ENCODE results near the gene PEMT.

Gene PEMT

GRCh38 chr17:17476865-17477467, 114.5 kb downstream of the PEMT start, which contains the start of gene MED9:
Gene MED9, plus strand, starts transcription at chr17:17477000. Its CDS starts 42 bp downstream, at chr17:17477042.
- Histone ChIP-seq H2AFZ (ENCODE audit: low read length) (no peak within 1 kb of the TSS), H3K27ac (ENCODE audit: low read depth, low read length, poor library complexity, severe bottlenecking) (peak within 1 kb of the TSS; percentile 47), H3K4me1 (ENCODE audit: insufficient read depth, low read length, severe bottlenecking) (peaks cover 37% of the 10 kb centered on the region)

GRCh38 chr17:17474341-17474740, 117.2 kb downstream of the PEMT start:
- TF ChIP-seq CTCF (IDR thresholded peaks at IDR 0.05; ENCODE audit: low read length) = no peak
- TF ChIP-seq EZH2 (IDR thresholded peaks at IDR 0.05; ENCODE audit: borderline replicate concordance, low read length) = no peak
- Histone ChIP-seq H3K79me2 (ENCODE audit: insufficient read depth, low read length) (peaks cover 23% of the 10 kb centered on the region), H3K9ac (ENCODE audit: low read length) (no peak overlapping the region), H3K9me3 (ENCODE audit: low read length) (no peaks in the 10 kb centered on the region), H3K27ac (ENCODE audit: low read depth, low read length, poor library complexity, severe bottlenecking) (no peak overlapping the region), H3K4me2 (ENCODE audit: low read length) (no peak overlapping the region), H2AFZ (ENCODE audit: low read length) (no peak overlapping the region), H3K36me3 (ENCODE audit: insufficient read depth, low read length) (peaks cover 6% of the 10 kb centered on the region; the same call in 1 of the 2 replicates), H3K4me1 (ENCODE audit: insufficient read depth, low read length, severe bottlenecking) (peaks cover 23% of the 10 kb centered on the region), H4K20me1 (ENCODE audit: insufficient read depth, low read length) (no peaks in the 10 kb centered on the region), H3K27me3 (ENCODE audit: insufficient read depth, low read length) (no peaks in the 10 kb centered on the region), H3F3A (ENCODE audit: insufficient read depth, low read length) (no peaks in the 10 kb centered on the region), H3K9me2 (ENCODE audit: low read depth, low read length) (no peaks in the 10 kb centered on the region), H3K4me3 (ENCODE audit: low read depth, low read length, poor library complexity, severe bottlenecking) (no peak overlapping the region)

More at GRCh38 chr17:17476865-17477467, 114.5 kb downstream of the PEMT start, which contains the start of gene MED9:
- Histone ChIP-seq H3K4me2 (ENCODE audit: low read length) (peak within 1 kb of the TSS; percentile 91), H3K9ac (ENCODE audit: low read length) (peak within 1 kb of the TSS; percentile 93), H3K27me3 (ENCODE audit: insufficient read depth, low read length) (no peaks in the 10 kb centered on the region), H3F3A (ENCODE audit: insufficient read depth, low read length) (no peaks in the 10 kb centered on the region), H3K4me3 (ENCODE audit: low read depth, low read length, poor library complexity, severe bottlenecking) (peak within 1 kb of the TSS; percentile 98), H3K9me2 (ENCODE audit: low read depth, low read length) (no peaks in the 10 kb centered on the region), H3K9me3 (ENCODE audit: low read length) (no peaks in the 10 kb centered on the region), H3K79me2 (ENCODE audit: insufficient read depth, low read length) (peaks cover 39% of the 10 kb centered on the region), H3K36me3 (ENCODE audit: insufficient read depth, low read length) (peaks cover 19% of the 10 kb centered on the region; the same call in 1 of the 2 replicates), H4K20me1 (ENCODE audit: insufficient read depth, low read length) (no peaks in the 10 kb centered on the region)
- no peak for TF ChIP-seq CTCF (IDR thresholded peaks at IDR 0.05; ENCODE audit: low read length)
- TF ChIP-seq EZH2 (IDR thresholded peaks at IDR 0.05; ENCODE audit: borderline replicate concordance, low read length) = no peak

- H3K4me2 ChIP-seq (ENCODE audit: low read length) = no peak overlapping the region
These were observed 119.1 kb downstream of the PEMT start for GRCh38 chr17:17472333-17472920.

More at GRCh38 chr17:17472333-17472920, 119.1 kb downstream of the PEMT start:
- Histone ChIP-seq H3K4me1 (ENCODE audit: insufficient read depth, low read length, severe bottlenecking) (peaks cover 4% of the 10 kb centered on the region), H3K27me3 (ENCODE audit: insufficient read depth, low read length) (no peaks in the 10 kb centered on the region), H3K9me3 (ENCODE audit: low read length) (no peaks in the 10 kb centered on the region), H3K9me2 (ENCODE audit: low read depth, low read length) (no peaks in the 10 kb centered on the region), H3K4me3 (ENCODE audit: low read depth, low read length, poor library complexity, severe bottlenecking) (no peak overlapping the region), H3K27ac (ENCODE audit: low read depth, low read length, poor library complexity, severe bottlenecking) (no peak overlapping the region), H3K9ac (ENCODE audit: low read length) (no peak overlapping the region), H3K79me2 (ENCODE audit: insufficient read depth, low read length) (peaks cover 6% of the 10 kb centered on the region), H3K36me3 (ENCODE audit: insufficient read depth, low read length) (no peaks in the 10 kb centered on the region), H4K20me1 (ENCODE audit: insufficient read depth, low read length) (no peaks in the 10 kb centered on the region), H3F3A (ENCODE audit: insufficient read depth, low read length) (no peaks in the 10 kb centered on the region), H2AFZ (ENCODE audit: low read length) (no peak overlapping the region)
- TF ChIP-seq EZH2 (IDR thresholded peaks at IDR 0.05; ENCODE audit: borderline replicate concordance, low read length) (no peak), CTCF (IDR thresholded peaks at IDR 0.05; ENCODE audit: low read length) (no peak)
